Myocyte (in vitro differentiated cells): ENCODE data around the gene DRD4. TPM values are rescaled to one million over a fixed set of nuclear protein-coding genes. Genes with fewer than 3 reads are reported as not detected.
A peak's percentile ranks its signal among the peaks of the same experiment; 100 is the strongest.

Experiments used
- DNase-seq: peaks from one replicate; pipeline ENCODE4 v3.0.0-alpha.2; 2012; ENCODE audit warnings: low read depth
- total RNA-seq: library from RNA; depleted of rRNA; stranded (reverse); fragments of >200 nt; gene quantifications from 2 replicates; pipeline ENCODE4 v1.2.3, GENCODE V29; 2014

Gene DRD4
- total RNA-seq, 1 donor from 2014 or later: not detected

- no peak for DNase-seq
Observed at GRCh38 chr11:609341-609811, 27.7 kb upstream of the DRD4 start.

- no peak for DNase-seq
Observed at GRCh38 chr11:610146-610801, 26.8 kb upstream of the DRD4 start.

GRCh38 chr11:611001-611996 is 25.8 kb upstream of the DRD4 start:
- DNase-seq: no peak

- DNase-seq: peak; percentile 95
Observed at GRCh38 chr11:612201-612960, 24.7 kb upstream of the DRD4 start.

GRCh38 chr11:612961-613300 is 24.1 kb upstream of the DRD4 start:
- no peak for DNase-seq

- peak; percentile 36 for DNase-seq
Observed at GRCh38 chr11:613369-613968, 23.6 kb upstream of the DRD4 start.

- no peak for DNase-seq
Observed at GRCh38 chr11:614021-614622, 22.9 kb upstream of the DRD4 start.

GRCh38 chr11:614623-615503 is 22.2 kb upstream of the DRD4 start:
- peak; percentile 92 for DNase-seq

GRCh38 chr11:615504-616319 is 21.4 kb upstream of the DRD4 start, which contains the start of gene IRF7:
Gene IRF7 (minus strand): TSS chr11:615950. CDS start chr11:615364, 586 bp downstream.
- peak; percentile 94 for DNase-seq

- DNase-seq: no peak
Observed at GRCh38 chr11:616320-617198, 20.5 kb upstream of the DRD4 start.

GRCh38 chr11:617199-617911 is 19.7 kb upstream of the DRD4 start:
- no peak for DNase-seq

- DNase-seq: no peak
Observed at GRCh38 chr11:617912-618682, 19.0 kb upstream of the DRD4 start.

- no peak for DNase-seq
Observed at GRCh38 chr11:618856-619627, 18.0 kb upstream of the DRD4 start.

- no peak for DNase-seq
Observed at GRCh38 chr11:619628-620050, 17.4 kb upstream of the DRD4 start.

- DNase-seq: no peak
Observed at GRCh38 chr11:620201-620600, 16.9 kb upstream of the DRD4 start.
